ENCODE data around the gene RASGEF1C.

Gene RASGEF1C

DNA sequence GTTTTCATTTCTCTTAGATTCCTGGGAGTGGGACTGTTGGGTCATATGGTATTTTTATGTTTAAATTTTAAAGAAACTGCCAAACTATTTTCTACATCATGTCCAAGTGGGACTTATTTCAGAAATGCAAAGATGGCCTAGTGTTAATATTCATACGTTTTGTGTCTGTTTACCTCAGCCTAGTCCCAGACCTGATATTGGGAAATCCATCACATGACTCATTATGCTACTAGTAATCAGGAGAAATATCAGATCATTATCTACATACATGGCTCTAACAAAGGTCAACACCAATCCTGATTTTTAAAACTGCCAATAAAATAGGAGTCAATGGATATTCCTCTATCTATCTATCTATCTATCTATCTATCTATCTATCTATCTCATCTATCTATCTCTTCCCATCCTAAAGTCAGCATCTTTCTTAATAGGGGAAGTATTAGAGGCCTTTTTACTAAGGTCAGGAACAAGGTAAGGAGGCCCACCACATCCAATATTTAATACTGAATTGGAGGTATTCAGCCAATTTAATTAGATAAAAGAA is 4.7 kb downstream of the RASGEF1C start:
- H3K9ac ChIP-seq (ENCODE audit: low read depth in 1 of 2, low read length in 2 of 2) = no peak overlapping the region
- H3K4me1 ChIP-seq (ENCODE audit: control insufficient read depth in 2 of 2, insufficient read depth in 2 of 2, low read length in 2 of 2) = peaks cover 2 to 4% of the 10 kb centered on the region in 2 donors
- H3K36me3 ChIP-seq (ENCODE audit: control insufficient read depth in 2 of 2, insufficient read depth in 2 of 2, low read length in 2 of 2) = no peaks in the 10 kb centered on the region
- peaks cover 11% of the 10 kb centered on the region in 2 donors for H3K27me3 ChIP-seq (ENCODE audit: control insufficient read depth in 2 of 2, insufficient read depth in 2 of 2, low read length in 2 of 2)
- no peak overlapping the region for H3K27ac ChIP-seq (ENCODE audit: low read depth in 2 of 2, low read length in 2 of 2)
- H3K4me3 ChIP-seq (ENCODE audit: low read length in 2 of 2) = no peak overlapping the region
- H3K9me3 ChIP-seq (ENCODE audit: control insufficient read depth in 2 of 2, low read length in 2 of 2) = no peaks in the 10 kb centered on the region

DNA sequence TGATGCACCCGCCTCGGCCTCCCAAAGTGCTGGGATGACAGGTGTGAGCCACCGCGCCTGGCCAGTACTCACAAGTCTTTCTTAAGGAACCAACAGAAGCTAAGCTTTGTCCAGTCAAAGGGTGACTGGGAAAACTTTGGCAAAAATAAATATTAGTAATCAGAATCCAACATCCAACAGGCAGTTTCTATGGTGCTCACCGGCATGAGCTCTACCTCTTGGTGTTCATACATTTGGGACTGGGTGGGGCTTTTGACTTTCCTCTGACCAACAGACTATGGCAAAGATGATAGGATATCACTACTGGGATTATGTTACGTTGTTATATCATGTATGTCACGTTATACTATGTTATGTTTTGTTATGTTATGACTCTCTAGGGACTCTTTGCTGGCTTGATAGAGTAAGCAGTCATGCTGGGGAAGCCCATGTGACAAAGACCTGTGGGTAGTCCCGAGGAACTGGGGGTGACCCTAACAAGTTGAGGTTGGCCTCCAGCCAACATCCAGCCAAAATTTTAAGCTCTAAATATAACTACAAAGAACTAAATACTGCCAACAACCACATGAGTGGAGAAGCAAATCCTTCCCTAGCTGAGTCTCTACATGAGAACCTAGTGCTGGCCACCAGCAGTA is 6.0 kb downstream of the RASGEF1C start:
- no peak overlapping the region for H3K4me3 ChIP-seq (ENCODE audit: low read length in 2 of 2)
- H3K36me3 ChIP-seq (ENCODE audit: control insufficient read depth in 2 of 2, insufficient read depth in 2 of 2, low read length in 2 of 2) = no peaks in the 10 kb centered on the region
- no peaks in the 10 kb centered on the region for H3K9me3 ChIP-seq (ENCODE audit: control insufficient read depth in 2 of 2, low read length in 2 of 2)
- peaks cover 6% of the 10 kb centered on the region in 2 donors for H3K27me3 ChIP-seq (ENCODE audit: control insufficient read depth in 2 of 2, insufficient read depth in 2 of 2, low read length in 2 of 2)
- H3K4me1 ChIP-seq (ENCODE audit: control insufficient read depth in 2 of 2, insufficient read depth in 2 of 2, low read length in 2 of 2) = no peaks in the 10 kb centered on the region
- no peak overlapping the region for H3K27ac ChIP-seq (ENCODE audit: low read depth in 2 of 2, low read length in 2 of 2)
- no peak overlapping the region for H3K9ac ChIP-seq (ENCODE audit: low read depth in 1 of 2, low read length in 2 of 2)

DNA sequence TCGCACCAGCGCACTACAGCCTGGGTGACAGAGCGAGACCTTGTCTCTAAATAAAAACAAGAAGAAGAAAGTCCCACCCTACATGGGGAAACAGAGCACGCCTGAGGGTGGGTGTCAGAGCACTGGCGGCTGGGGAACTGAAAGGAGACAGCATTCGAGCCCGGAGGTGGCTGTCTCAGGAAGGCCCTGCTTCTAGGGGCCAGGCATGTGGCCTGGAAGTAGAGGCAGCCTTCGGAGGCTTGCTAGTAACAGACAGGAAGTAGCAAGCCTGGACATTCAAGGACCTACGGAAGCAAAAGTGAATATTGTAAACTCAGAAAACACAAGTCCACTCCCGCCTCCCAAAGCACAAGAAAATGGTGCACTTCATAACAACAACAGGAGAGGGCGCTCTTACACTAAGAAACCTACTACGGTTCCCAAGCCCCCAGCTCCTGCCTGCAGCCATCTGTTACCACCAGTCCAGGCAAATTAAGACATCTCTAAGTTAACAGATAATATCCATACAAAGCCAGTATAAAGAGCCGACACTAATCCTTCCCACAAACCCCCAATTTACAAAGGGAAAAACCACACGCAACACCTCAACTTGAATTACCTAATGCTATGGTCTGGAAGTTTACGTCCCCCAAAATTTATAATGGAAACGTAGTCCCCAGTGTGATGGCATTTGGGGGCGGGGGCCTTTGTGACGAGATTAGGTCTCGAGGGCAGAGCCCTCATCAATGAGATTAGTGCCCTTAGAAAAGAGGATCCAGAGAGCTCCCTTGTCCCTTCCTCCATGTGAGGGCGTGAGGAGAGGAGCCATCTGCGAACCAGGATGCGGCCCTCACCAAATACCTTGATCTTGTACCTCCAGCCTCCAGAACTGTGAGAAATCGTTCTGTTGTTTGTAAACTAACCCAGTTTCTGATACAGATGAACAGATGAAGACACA is 7.7 kb downstream of the RASGEF1C start:
- no peaks in the 10 kb centered on the region for H3K9me3 ChIP-seq (ENCODE audit: control insufficient read depth in 2 of 2, low read length in 2 of 2)
- H3K36me3 ChIP-seq (ENCODE audit: control insufficient read depth in 2 of 2, insufficient read depth in 2 of 2, low read length in 2 of 2) = no peaks in the 10 kb centered on the region
- H3K27me3 ChIP-seq (ENCODE audit: control insufficient read depth in 2 of 2, insufficient read depth in 2 of 2, low read length in 2 of 2) = no peaks in the 10 kb centered on the region
- H3K4me3 ChIP-seq (ENCODE audit: low read length in 2 of 2) = no peak overlapping the region
- no peak overlapping the region for H3K27ac ChIP-seq (ENCODE audit: low read depth in 2 of 2, low read length in 2 of 2)
- no peaks in the 10 kb centered on the region for H3K4me1 ChIP-seq (ENCODE audit: control insufficient read depth in 2 of 2, insufficient read depth in 2 of 2, low read length in 2 of 2)
- no peak overlapping the region for H3K9ac ChIP-seq (ENCODE audit: low read depth in 1 of 2, low read length in 2 of 2)

DNA sequence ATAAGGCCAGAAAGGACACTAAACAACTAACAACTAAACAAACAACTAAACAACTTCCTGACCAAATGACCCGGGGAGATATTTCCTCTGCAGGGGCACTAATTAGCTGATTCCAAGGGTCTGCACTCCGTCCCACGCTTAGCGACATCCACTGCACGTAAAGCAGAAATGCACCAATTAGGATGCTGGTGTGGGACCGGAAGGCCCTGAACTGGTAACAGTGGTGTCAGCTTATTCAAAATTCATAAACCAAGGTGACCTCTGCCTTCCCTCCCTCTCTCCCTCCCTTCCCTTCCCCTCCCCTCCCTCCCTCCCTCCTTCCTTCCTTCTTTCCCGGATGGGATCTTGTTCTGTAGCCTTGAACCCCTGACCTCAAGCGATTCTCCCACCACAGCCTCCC is 9.6 kb downstream of the RASGEF1C start:
- Histone ChIP-seq H3K9me3 (ENCODE audit: control insufficient read depth in 2 of 2, low read length in 2 of 2) (no peaks in the 10 kb centered on the region), H3K27ac (ENCODE audit: low read depth in 2 of 2, low read length in 2 of 2) (no peak overlapping the region), H3K27me3 (ENCODE audit: control insufficient read depth in 2 of 2, insufficient read depth in 2 of 2, low read length in 2 of 2) (no peaks in the 10 kb centered on the region), H3K9ac (ENCODE audit: low read depth in 1 of 2, low read length in 2 of 2) (no peak overlapping the region), H3K36me3 (ENCODE audit: control insufficient read depth in 2 of 2, insufficient read depth in 2 of 2, low read length in 2 of 2) (no peaks in the 10 kb centered on the region), H3K4me3 (ENCODE audit: low read length in 2 of 2) (no peak overlapping the region), H3K4me1 (ENCODE audit: control insufficient read depth in 2 of 2, insufficient read depth in 2 of 2, low read length in 2 of 2) (no peaks in the 10 kb centered on the region)

DNA sequence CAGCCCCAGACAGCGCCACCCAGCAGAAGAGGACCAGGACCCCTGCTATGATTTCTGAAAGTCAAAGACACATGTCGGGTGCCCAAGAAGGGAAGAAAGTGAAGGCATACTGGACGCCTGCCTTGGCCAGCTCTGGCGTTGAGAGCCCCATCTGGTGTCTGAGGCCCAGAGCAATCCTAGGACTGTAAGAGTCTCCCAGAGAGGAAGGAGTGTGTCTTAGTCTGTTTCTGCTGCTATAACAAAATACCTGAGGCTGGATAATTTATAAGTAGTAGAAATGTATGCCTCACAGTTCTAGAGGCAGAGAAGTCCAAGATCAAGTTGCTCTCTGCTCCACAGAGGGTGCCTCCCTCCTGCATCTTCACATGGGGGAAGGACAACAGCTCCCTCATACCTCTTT is 10.8 kb downstream of the RASGEF1C start:
- Histone ChIP-seq H3K9ac (ENCODE audit: low read depth in 1 of 2, low read length in 2 of 2) (no peak overlapping the region), H3K4me1 (ENCODE audit: control insufficient read depth in 2 of 2, insufficient read depth in 2 of 2, low read length in 2 of 2) (no peaks in the 10 kb centered on the region), H3K9me3 (ENCODE audit: control insufficient read depth in 2 of 2, low read length in 2 of 2) (no peaks in the 10 kb centered on the region), H3K4me3 (ENCODE audit: low read length in 2 of 2) (no peak overlapping the region), H3K27ac (ENCODE audit: low read depth in 2 of 2, low read length in 2 of 2) (no peak overlapping the region), H3K36me3 (ENCODE audit: control insufficient read depth in 2 of 2, insufficient read depth in 2 of 2, low read length in 2 of 2) (no peaks in the 10 kb centered on the region), H3K27me3 (ENCODE audit: control insufficient read depth in 2 of 2, insufficient read depth in 2 of 2, low read length in 2 of 2) (no peaks in the 10 kb centered on the region)

DNA sequence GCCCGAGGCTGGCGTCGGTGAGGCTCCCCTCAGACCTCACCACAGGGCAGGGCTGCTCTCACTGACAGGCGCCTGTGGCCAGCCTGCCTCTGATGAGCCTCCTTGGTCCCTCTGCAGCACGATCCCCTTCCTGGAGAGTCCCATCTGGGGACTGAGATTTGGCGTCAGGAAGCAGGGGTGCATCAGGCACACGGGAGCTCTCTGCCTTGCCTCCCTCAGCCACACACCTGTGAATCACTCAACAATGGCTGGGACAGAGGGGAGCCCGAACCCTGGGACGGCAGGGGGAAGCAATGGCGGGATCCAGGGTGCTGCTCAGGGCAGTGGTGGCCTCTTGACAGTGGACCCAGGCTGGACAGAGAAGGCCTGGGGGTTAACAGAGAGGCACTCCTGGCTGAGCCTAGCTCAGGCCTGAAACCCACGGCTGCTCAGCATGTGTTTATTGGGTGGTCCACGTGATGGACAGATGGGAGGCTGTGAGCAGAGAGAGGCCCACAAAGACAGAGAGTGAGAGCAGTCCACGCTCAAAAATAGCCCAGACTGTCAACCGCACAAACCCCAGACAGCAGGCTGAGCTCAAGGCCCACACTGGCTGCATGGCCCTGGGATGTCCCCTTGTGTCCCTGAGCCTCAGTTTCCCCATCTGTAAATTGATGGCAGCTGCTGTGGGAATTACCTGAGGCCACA is 11.9 kb downstream of the RASGEF1C start:
- H3K9me3 ChIP-seq (ENCODE audit: control insufficient read depth in 2 of 2, low read length in 2 of 2) = no peaks in the 10 kb centered on the region
- no peaks in the 10 kb centered on the region for H3K4me1 ChIP-seq (ENCODE audit: control insufficient read depth in 2 of 2, insufficient read depth in 2 of 2, low read length in 2 of 2)
- no peak overlapping the region for H3K4me3 ChIP-seq (ENCODE audit: low read length in 2 of 2)
- H3K27me3 ChIP-seq (ENCODE audit: control insufficient read depth in 2 of 2, insufficient read depth in 2 of 2, low read length in 2 of 2) = no peaks in the 10 kb centered on the region
- H3K27ac ChIP-seq (ENCODE audit: low read depth in 2 of 2, low read length in 2 of 2) = no peak overlapping the region
- no peaks in the 10 kb centered on the region for H3K36me3 ChIP-seq (ENCODE audit: control insufficient read depth in 2 of 2, insufficient read depth in 2 of 2, low read length in 2 of 2)
- no peak overlapping the region for H3K9ac ChIP-seq (ENCODE audit: low read depth in 1 of 2, low read length in 2 of 2)

DNA sequence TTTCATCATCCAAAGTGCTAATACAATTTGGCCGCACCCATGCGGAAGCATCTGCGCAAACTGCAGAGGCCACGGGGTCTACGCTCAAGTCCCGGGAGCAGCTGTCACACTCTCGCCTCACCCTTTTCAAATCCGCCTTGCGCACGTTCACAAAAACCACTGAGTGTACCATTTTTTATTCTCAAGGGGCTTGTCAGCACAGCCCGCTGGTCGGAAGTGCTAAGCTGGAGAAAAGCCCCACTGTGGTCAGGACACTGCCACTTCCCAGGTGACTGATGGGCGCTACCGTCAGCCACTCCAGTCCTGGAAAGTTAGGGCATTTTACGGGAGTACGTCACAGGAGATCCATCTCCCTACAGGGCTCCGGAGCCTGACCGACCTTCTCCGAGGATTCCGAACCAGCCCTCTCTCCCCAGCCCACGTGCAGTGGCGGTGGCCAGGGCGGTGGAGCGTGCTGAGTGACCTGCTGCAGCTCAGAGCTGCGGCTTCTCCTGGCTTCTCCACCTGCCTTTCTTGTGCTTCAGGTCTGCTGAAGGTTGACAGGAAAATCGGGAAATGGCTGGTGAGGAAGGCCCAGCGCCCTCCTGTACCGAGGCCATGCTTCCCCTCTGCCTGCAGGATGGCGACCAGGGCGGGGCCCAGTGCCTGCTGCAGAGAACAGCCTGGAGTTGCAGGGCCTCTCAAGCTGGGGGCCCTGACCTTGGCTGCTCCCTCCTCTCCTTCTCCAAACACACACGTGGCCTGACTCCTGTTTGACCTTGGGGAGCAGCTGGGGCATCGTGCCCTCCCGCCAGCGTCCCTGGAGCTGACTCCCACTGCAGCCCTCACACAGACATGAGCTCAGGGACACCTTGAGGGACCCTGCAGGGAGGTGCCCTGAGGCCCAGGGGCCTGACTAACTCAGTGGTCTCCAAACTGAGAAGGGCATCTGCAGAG is 14.3 kb downstream of the RASGEF1C start:
- H3K27ac ChIP-seq (ENCODE audit: low read depth in 2 of 2, low read length in 2 of 2) = no peak overlapping the region
- no peaks in the 10 kb centered on the region for H3K9me3 ChIP-seq (ENCODE audit: control insufficient read depth in 2 of 2, low read length in 2 of 2)
- no peaks in the 10 kb centered on the region for H3K4me1 ChIP-seq (ENCODE audit: control insufficient read depth in 2 of 2, insufficient read depth in 2 of 2, low read length in 2 of 2)
- H3K36me3 ChIP-seq (ENCODE audit: control insufficient read depth in 2 of 2, insufficient read depth in 2 of 2, low read length in 2 of 2) = no peaks in the 10 kb centered on the region
- no peaks in the 10 kb centered on the region for H3K27me3 ChIP-seq (ENCODE audit: control insufficient read depth in 2 of 2, insufficient read depth in 2 of 2, low read length in 2 of 2)
- no peak overlapping the region for H3K9ac ChIP-seq (ENCODE audit: low read depth in 1 of 2, low read length in 2 of 2)
- H3K4me3 ChIP-seq (ENCODE audit: low read length in 2 of 2) = no peak overlapping the region

DNA sequence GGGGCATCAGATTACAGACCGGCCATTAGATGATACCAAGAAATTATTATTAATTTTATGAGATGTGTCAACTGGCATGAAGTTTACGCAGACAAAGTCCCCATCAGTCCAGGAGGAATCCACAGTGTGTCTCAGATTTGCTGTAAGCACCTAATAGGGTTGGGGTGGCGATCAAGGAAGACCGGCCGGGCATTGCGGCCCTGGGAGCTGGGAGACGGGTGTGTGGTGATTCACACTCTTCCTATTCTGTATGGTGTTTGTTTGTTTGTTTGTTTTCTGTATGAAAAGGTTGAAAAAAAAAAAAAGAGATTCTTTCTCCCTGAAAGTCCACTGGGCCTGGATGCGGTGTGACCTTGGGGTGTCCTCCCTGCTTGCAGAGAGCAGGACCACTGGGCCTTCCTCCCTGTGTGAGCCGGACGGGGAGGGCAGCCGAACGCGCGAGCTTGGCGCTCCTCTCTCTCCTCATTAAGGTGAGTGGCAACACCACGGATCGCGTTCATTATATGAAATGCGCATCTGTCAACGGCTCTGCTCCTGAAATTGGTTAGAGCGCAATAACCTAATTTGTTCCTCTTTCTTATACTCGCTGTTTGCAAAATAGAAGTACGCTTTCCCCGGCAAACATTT is 15.1 kb downstream of the RASGEF1C start:
- no peak overlapping the region for H3K4me3 ChIP-seq (ENCODE audit: low read length in 2 of 2)
- H3K27ac ChIP-seq (ENCODE audit: low read depth in 2 of 2, low read length in 2 of 2) = no peak overlapping the region
- no peaks in the 10 kb centered on the region for H3K9me3 ChIP-seq (ENCODE audit: control insufficient read depth in 2 of 2, low read length in 2 of 2)

DNA sequence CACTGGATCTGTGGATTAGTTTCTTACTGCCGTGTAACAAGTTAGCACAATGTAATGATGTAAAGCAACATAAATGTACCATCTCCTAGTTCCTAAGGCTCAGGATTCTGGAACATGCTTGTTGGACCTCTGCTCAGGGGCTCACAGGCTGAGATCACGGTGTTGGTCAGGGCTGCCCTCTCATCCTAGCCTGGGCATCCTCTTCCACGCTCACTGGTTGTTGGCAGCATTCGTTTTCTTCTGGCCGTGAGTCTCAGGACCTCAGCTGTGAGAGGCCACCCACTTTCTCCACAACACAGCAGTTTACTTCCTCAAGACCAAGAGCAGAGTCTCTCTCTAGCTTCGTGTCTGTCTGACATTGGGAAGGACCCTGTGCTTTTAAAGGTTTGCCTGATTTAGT is 17.3 kb downstream of the RASGEF1C start:
- H3K4me3 ChIP-seq (ENCODE audit: low read length in 2 of 2) = no peak overlapping the region
- H3K27ac ChIP-seq (ENCODE audit: low read depth in 2 of 2, low read length in 2 of 2) = no peak overlapping the region
- H3K4me1 ChIP-seq (ENCODE audit: control insufficient read depth in 2 of 2, insufficient read depth in 2 of 2, low read length in 2 of 2) = no peaks in the 10 kb centered on the region
- no peaks in the 10 kb centered on the region for H3K9me3 ChIP-seq (ENCODE audit: control insufficient read depth in 2 of 2, low read length in 2 of 2)
- no peak overlapping the region for H3K9ac ChIP-seq (ENCODE audit: low read depth in 1 of 2, low read length in 2 of 2)
- no peaks in the 10 kb centered on the region for H3K27me3 ChIP-seq (ENCODE audit: control insufficient read depth in 2 of 2, insufficient read depth in 2 of 2, low read length in 2 of 2)
- no peaks in the 10 kb centered on the region for H3K36me3 ChIP-seq (ENCODE audit: control insufficient read depth in 2 of 2, insufficient read depth in 2 of 2, low read length in 2 of 2)

More for the DNA sequence above, 15.1 kb downstream of the RASGEF1C start:
- Histone ChIP-seq H3K27me3 (ENCODE audit: control insufficient read depth in 2 of 2, insufficient read depth in 2 of 2, low read length in 2 of 2) (no peaks in the 10 kb centered on the region), H3K9ac (ENCODE audit: low read depth in 1 of 2, low read length in 2 of 2) (no peak overlapping the region), H3K4me1 (ENCODE audit: control insufficient read depth in 2 of 2, insufficient read depth in 2 of 2, low read length in 2 of 2) (no peaks in the 10 kb centered on the region), H3K36me3 (ENCODE audit: control insufficient read depth in 2 of 2, insufficient read depth in 2 of 2, low read length in 2 of 2) (no peaks in the 10 kb centered on the region)

Measured in mucosa of rectum (tissue), 2 donors.